ENCODE measurements around the gene IMMP2L. TPM values are rescaled to one million over a fixed set of nuclear protein-coding genes. Genes with fewer than 3 reads are reported as not detected.

IMMP2L gene
- total RNA-seq, 4 donors from 2014 or later = 12.0 to 22.2 (median 17.5) TPM

GRCh38 chr7:111042842-111043241 lies 519.5 kb downstream of the IMMP2L start:
- DNase-seq (ENCODE audit: extremely low spot score) = no peak
- intact Hi-C loops (cut with DNase I) = no loop called here
- Histone ChIP-seq H3K27ac (replicated peaks in 1 of 4) (no peak overlapping the region), H3K27me3 (no peaks in the 10 kb centered on the region), H3K36me3 (no peaks in the 10 kb centered on the region), H3K9me3 (no peaks in the 10 kb centered on the region), H3K4me3 (no peak overlapping the region), H3K4me1 (peaks cover 0 to 9% (median 4%) of the 10 kb centered on the region in 4 donors)
- 94% methylated on average over 2 of the region's 2 CpGs for WGBS
- TF ChIP-seq POLR2A (IDR thresholded peaks at IDR 0.05; ENCODE audit: low read depth) (no peak), CTCF (IDR thresholded peaks at IDR 0.05) (no peak), POLR2AphosphoS5 (IDR thresholded peaks at IDR 0.05) (no peak), EP300 (IDR thresholded peaks at IDR 0.05) (no peak)

DNA sequence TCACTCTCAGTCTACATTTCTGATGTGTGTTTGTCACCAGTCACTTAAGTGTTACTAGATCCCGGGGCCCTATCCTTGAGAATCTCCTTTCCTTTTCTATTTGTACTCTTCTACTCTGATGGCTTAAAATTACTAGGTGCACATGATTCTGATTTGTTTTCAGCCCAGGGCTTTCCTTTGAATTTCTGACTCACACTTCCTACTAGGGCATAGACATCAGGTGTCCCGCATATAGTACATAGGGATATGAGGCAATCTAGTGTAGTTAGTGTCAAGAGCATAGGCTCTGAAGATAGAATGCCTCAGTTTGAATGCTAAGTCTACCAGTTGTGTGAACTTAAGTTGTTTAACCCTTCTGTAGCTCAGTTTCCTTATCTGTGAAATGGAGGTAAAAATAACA lies 520.7 kb downstream of the IMMP2L start:
- H3K36me3 ChIP-seq = no peaks in the 10 kb centered on the region

DNA sequence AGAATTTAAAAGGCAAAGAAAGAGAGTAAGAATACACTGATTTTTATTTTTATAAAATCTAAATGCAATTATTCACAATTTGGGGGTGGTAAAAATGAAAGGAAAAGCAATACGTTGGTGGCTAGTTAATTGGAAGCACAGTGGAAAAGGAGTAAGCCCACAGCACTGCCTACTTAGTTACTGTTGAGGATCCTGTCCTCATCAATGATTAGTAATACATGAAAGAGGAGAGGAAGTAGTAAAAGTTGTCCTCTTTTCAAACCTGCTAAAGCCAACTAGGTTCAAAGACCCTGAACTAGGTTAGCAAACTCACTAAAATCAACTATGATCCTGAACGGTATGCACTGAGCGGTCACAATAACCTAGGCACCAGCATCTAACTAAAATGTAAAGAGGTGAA lies 524.1 kb downstream of the IMMP2L start:
- no peak for TF ChIP-seq CTCF (IDR thresholded peaks at IDR 0.05)
- no peak for TF ChIP-seq POLR2AphosphoS5 (IDR thresholded peaks at IDR 0.05)
- TF ChIP-seq EP300 (IDR thresholded peaks at IDR 0.05) = no peak
- no peak for TF ChIP-seq POLR2A (IDR thresholded peaks at IDR 0.05; ENCODE audit: low read depth)
- no peak for DNase-seq (ENCODE audit: extremely low spot score)
- intact Hi-C loops (cut with DNase I) = no loop called here
- H3K9me3 ChIP-seq = no peaks in the 10 kb centered on the region
- no peaks in the 10 kb centered on the region for H3K4me1 ChIP-seq
- no peaks in the 10 kb centered on the region for H3K27me3 ChIP-seq
- H3K27ac ChIP-seq (replicated peaks in 1 of 4) = no peak overlapping the region
- H3K36me3 ChIP-seq = no peaks in the 10 kb centered on the region
- 89% methylated on average over 3 of the region's 3 CpGs for WGBS
- H3K4me3 ChIP-seq = no peak overlapping the region

More for the DNA sequence above, 520.7 kb downstream of the IMMP2L start:
- intact Hi-C loops (cut with DNase I) = no loop called here
- no peak for DNase-seq (ENCODE audit: extremely low spot score)
- 100% methylated on average over 2 of the region's 2 CpGs for WGBS
- H3K4me3 ChIP-seq = no peak overlapping the region
- H3K9me3 ChIP-seq = no peaks in the 10 kb centered on the region
- TF ChIP-seq CTCF (IDR thresholded peaks at IDR 0.05) (no peak), POLR2A (IDR thresholded peaks at IDR 0.05; ENCODE audit: low read depth) (no peak), EP300 (IDR thresholded peaks at IDR 0.05) (no peak), POLR2AphosphoS5 (IDR thresholded peaks at IDR 0.05) (no peak)
- peaks cover 0 to 9% (median 4%) of the 10 kb centered on the region in 4 donors for H3K4me1 ChIP-seq
- no peaks in the 10 kb centered on the region for H3K27me3 ChIP-seq
- no peak overlapping the region for H3K27ac ChIP-seq (replicated peaks in 1 of 4)

GRCh38 chr7:111031916-111032315 lies 530.4 kb downstream of the IMMP2L start:
- Histone ChIP-seq H3K27me3 (no peaks in the 10 kb centered on the region), H3K4me1 (peaks cover 7 to 15% (median 11%) of the 10 kb centered on the region in 4 donors), H3K4me3 (no peak overlapping the region), H3K36me3 (no peaks in the 10 kb centered on the region), H3K27ac (replicated peaks in 1 of 4) (no peak overlapping the region), H3K9me3 (no peaks in the 10 kb centered on the region)
- DNase-seq (ENCODE audit: extremely low spot score) = no peak
- WGBS = 97% methylated on average over 7 of the region's 7 CpGs
- intact Hi-C loops (cut with DNase I) = no loop called here
- TF ChIP-seq EP300 (IDR thresholded peaks at IDR 0.05) = no peak
- TF ChIP-seq CTCF (IDR thresholded peaks at IDR 0.05) = no peak
- no peak for TF ChIP-seq POLR2A (IDR thresholded peaks at IDR 0.05; ENCODE audit: low read depth)
- no peak for TF ChIP-seq POLR2AphosphoS5 (IDR thresholded peaks at IDR 0.05)

- TF ChIP-seq POLR2AphosphoS5 (IDR thresholded peaks at IDR 0.05) (no peak), CTCF (IDR thresholded peaks at IDR 0.05) (no peak), POLR2A (IDR thresholded peaks at IDR 0.05; ENCODE audit: low read depth) (no peak), EP300 (IDR thresholded peaks at IDR 0.05) (no peak)
- no peak overlapping the region for H3K27ac ChIP-seq (replicated peaks in 1 of 4)
- H3K27me3 ChIP-seq = no peaks in the 10 kb centered on the region
- no peak overlapping the region for H3K4me3 ChIP-seq
- H3K9me3 ChIP-seq = no peaks in the 10 kb centered on the region
- no peaks in the 10 kb centered on the region for H3K36me3 ChIP-seq
- no peak for DNase-seq (ENCODE audit: extremely low spot score)
- intact Hi-C loops (cut with DNase I) = no loop called here
- H3K4me1 ChIP-seq = peaks cover 7 to 15% (median 11%) of the 10 kb centered on the region in 4 donors
Measured at GRCh38 chr7:111030336-111030735, 532.0 kb downstream of the IMMP2L start.

All from esophagus muscularis mucosa (tissue), 4 donors.